Cerebellar nuclear complex (tissue), 1 donor: ENCODE measurements around the gene AHI1.

Experiments used
- DNase-seq, 2 experiments: peaks; one replicate each; lab custom pipeline; 2025; lab: John Stamatoyannopoulos, UW

Gene AHI1

DNA sequence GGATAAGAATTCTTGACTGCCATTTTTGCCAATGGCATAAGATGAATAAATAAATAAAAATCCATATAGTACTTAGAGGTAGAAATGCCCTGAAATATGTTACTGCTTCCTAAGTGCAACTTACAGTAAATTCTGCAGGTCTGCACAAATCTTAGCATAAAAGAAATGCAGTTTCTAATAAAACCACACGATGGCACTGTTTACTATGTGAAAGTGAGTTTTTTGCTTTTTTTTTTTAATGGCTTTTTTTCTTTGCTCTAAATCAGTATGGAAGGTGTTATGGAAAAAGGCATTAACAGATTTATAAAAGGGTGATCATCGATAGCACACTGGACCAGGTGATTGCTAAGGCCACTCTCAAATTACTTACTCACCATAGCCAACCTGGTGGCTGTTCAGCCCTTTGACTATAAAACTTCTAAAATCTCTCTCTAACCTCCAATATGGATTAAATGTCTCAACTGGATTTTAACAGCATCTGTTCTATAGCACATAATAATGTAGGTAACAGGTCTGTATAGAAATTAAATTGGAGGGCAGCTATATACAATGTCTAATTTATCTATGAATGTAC, 45.8 kb downstream of the AHI1 start:
- peak in 1 of 2 experiments; percentile 5 for DNase-seq

DNA sequence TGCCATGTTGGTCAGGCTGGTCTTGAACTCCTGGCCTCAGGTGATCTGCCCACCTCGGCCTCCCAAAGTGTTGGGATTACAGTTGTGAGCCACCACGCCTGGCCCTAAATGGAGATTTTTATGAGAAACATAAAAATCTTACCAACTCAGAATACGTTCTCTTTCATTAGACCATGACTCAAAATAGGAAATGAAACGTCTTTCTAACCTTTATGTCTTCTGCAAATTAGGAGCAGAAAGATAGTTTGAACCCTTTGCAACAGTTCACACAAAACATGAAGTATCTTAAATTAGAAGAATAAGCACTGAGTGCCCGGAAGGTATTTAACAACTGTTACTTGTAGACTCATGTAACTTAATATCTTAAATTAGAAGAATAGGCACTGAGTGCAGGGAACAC, 48.3 kb downstream of the AHI1 start:
- DNase-seq, result no peak

DNA sequence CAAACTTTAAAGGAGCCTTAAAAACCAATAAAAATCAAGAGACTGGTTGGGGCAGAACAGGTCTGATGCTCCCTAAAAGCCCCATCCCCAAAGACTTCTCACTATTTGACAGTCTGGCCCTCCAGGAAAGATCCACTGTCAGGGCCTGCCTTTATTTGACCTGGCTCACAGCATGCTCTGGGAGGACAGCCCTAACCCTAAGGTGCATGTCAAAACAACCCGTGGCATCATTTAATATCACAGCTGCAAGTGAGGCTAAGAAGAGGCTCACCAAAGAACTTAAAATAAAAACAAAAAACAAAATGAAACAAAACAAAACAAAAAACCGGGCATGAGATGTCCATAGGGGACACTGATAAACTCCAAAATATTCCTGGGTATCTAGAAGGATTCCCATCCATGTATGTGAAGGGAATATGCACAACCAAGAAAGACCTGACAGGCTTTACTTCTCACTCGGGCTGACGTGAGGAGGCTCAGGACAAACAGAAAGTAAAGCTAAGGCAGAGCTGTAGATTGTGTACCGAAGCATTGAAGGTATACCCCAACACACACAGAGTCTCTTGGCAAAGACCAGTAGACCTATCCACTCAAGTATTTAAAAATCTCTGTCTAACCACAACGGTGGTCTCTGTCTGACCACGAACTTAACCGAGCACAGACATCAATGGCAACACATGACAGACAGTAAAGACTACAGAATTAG, 57.3 kb downstream of the AHI1 start:
- DNase-seq, result no peak

DNA sequence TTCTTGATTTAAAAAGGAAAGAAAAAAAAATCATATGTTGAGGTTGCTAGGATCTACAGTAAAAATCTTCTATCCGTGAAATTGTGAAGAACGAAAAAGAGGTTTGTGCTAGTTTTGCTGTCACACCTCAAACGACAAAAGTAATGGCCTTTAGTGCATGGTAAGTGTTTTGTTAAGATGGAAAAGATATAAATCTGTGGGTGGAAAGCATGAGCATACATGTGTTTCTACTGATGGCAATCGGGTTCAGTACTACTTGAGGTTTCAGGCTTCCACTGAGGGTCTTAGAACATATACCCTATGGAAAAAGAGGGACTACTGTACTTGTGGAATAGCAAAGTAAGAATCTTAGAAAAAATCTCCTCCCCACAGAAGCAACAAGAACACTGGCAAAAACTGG, 58.0 kb downstream of the AHI1 start:
- no peak for DNase-seq

DNA sequence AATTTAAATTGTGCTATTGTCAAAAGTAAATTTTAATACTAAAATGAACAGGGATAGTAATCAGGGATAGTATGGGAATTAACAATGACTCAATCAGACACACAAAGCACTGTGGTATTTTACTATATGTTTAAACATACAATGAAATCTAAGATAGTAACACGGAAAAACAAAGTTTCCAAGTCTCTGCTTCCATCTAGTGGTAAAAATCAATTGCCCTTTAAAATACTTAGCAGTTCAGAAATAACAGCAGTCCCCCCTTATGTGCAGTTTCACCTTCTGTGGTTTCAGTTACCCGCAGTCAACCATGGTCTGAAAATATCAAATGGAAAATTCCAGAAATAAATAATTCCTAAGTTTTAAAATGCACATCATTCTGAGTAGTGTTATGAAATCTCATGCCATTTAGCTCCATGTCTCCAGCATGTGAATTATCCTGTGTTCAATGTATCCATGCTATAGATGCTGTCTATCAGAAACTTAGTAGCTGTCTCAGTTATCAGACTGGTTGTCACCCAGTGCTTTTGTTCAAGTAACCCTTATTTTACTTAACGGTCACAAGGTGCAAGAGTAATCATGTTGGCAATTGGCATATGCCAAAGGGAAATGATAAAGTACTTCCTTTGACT, 58.5 kb downstream of the AHI1 start:
- no peak for DNase-seq

DNA sequence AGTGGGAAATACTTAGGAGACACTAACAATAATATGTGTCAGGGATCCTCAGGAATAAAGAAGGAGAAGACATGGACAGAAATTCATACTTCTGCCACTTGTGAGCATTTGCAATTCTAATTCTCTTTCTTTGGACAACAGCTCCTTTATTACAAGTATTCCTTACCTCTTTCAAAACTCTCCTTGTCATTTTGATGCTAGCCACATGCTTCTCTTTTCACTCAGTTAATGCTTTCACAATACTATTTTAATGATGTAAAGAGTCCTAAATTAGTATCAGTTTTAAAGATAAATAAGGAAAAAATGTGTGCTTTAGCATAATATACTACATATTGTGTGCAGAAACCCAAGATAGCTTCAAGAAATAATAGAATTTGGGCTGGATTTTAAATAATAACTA, 62.5 kb downstream of the AHI1 start:
- DNase-seq, result no peak

DNA sequence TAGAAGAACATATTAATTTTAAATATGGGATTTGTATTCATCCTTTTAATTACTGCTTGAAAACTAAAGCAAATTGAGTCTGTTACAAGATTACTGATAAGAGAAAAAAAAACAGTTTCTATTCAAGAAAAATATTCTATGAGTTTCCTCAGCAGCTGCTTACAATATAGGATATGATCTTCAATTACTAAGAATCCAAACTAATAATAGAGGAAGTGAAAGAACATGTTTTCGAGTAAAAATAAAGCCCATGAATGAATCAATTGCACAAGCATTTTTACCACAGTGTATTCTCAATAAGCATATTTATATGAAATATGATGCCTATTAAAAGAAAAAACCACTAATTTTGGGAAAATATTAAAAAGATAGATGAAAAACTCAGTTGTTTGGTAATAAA, 63.4 kb downstream of the AHI1 start:
- no peak for DNase-seq

DNA sequence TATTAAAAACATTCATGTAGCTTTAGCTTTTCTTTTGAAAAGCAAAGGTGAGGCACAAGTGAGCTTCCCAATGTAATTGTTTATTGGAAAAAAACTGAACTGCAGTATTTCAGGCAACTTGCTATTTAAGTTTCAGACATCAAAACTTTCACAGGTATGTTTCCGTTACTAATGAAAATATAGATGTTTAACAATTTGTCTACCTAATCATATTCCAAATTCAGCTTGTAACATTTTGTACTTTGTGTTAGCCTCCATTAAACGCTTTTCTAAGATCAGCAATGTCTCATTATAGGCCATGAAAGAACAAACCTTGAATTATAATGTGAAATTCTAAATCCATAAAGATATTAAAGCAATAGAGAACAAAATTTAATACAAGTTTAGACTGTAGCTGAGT, 69.5 kb downstream of the AHI1 start:
- DNase-seq, result no peak

DNA sequence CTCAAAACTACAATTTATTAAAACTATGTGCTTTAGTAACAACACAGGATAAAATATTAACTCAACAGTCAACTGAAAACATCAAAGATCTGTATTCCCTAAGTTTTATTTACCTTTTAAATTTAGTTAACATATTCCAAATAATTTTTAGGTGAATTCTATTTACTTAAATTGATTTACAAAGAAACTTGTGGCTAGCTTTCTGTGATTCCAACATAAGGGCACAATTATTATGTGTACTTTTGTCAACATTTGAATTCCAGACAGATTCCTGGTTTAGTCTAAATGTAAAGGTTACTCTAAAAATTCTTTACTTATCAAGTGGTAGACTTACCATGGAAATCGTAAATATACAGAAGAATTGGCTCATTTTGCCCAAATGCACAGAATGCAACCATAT, 70.7 kb downstream of the AHI1 start:
- no peak for DNase-seq

DNA sequence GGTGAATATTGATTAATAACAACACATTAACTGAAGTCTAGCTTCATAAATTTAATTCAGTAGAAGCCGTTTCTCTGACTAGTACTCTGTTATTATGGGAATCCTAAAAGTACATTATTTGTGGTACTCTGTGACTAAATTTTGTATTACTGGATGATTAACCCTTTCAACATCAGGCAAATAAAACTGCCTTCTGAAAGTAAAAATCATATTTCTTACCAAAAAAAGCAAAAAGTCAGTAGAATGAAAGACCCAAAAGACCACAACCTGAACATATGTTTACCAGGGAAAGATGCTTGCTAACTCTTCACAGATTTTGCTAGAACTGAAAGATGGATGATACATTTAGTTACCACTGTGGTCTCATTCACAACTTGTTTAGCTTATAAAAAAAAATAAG, 73.2 kb downstream of the AHI1 start:
- no peak for DNase-seq

DNA sequence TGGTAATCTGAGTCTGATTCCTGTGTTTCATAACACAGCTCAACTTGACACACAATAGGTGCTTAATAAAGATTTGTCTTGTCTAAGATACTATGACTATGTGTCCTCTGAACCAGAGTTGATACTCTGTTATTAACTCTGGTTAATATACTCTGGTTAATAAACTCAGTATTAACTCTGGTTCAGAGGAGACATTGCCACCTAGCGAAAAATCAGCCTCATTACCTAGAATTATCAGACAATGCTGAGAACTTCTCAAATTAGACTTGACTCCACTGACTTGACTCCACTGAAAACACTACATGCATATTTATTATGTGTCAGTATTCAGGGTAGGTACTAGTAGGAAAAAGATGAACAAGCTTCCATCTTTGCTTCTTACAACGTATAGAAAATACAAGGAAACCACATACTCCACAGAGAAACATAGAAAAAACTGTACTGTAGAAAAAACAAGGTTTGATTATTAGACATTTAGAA, 73.9 kb downstream of the AHI1 start:
- no peak for DNase-seq

DNA sequence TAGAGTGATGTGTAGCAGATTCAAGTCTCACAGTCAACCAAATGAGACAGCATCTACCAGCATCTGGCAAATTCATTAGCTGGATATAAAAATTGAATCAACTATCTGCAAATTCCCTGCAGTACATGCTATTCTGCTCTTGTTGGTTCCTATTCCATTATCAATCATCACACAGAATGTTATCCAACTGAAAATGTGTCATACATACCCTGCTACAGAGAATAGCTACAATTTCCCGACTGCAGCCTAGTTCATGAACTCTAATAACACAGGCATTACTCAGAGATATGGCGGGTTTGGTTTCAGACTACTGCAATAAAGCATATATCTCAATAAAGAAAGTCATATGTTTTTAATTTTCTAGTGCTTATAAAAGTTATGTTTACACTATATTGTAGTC, 78.4 kb downstream of the AHI1 start:
- no peak for DNase-seq

DNA sequence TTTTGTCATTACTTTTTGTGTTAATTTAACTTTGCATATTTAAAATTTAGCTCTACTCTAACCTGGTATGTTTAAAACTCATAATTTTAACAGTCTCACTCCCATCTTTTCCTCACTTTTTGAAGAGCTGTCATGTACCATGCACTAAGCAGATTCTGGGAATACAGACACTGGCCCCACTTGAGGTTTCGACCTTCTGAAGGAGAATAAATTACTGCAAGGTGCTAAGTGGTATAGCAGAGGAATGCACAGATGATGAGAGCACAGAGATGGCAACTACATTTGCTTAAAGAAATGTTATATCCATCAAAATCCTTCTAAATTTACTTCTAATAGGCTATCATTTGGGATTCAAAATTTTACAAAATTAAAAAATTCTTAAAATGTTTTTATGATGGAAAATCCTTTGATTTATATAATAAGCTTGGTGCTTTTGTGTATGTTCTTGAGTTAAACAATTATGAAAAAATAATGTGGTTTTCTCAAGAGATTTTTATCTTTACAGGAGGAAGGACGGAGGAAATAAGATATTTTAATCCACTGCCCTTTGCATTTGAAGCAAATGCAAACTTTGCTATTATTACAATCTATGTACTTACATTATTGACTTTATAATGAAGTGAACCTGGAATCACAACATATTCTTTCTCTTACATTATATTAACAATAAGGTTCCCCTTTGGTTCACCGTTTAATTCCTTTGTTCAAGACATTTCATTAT, 79.3 kb downstream of the AHI1 start:
- no peak for DNase-seq

DNA sequence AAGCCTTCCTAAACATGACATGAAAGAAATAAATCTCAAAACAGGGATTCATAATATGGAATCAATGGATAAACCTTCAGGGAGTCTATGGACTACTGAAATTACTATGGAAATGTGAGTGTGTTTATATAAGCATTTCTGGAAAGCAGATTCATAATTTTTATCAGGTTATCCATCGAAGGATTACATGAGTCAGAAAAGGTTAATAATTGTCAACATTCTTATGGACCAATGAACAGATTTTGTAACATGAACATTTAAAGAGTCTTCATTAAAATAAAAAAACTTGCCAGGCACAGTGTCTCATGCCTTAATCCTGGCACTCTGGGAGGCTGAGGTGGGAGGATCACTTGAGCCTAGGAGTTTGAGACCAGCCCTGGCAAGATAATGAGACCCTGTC, 84.8 kb downstream of the AHI1 start:
- DNase-seq, result no peak

DNA sequence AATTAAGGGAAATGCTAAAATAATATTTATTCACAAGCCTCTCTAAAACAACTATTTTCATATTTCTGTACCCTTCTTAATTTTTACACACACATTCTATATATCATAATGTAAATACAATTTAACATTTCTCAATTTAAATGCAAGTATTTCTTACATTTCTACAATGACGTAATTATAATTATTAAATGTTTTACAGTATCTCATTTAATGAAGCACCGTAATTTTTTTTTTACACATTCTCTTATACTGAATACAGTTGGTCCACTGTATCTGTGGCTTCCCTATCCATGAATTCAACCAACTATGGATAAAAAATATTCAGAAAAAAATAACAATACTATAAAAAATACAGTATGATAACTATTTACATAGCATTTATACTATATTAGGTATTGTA, 85.7 kb downstream of the AHI1 start:
- no peak for DNase-seq

DNA sequence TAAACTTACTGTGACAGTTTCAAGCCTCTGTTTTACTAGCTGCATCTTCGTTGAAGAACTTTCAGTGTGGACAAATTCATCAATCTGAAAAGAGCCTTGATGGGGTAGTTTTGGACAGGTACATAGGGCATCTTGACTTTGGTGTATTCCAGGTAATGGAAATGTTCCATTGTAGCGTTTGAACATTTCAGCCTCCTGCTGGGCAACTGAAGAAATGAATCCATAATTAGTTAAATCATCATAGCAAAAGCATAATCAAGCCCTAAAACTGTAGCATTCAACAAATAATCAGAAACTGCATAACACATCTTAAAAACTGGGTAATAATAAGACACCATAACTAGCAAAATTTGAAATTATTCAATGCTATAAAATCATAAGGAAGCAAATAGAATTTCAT, 86.2 kb downstream of the AHI1 start:
- DNase-seq, result no peak

DNA sequence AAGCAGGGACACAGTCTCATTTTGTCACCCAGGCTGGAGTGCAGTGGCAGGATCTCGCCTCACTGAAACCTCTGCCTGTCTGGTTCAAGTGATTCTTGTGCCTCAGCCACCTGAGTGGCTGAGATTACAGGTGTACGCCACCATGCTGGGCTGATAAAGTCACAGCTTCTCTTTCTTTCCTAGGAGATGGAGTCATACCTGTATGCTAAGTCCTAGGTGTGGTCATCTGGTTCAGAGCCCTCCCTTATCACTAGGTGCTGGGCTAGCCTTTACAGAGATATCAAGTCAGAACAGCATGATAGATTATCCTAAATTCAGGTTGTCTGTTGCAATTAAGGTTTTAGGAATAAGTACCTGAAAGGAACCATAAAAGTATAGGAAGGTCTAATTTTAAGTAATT, 86.7 kb downstream of the AHI1 start:
- no peak for DNase-seq

DNA sequence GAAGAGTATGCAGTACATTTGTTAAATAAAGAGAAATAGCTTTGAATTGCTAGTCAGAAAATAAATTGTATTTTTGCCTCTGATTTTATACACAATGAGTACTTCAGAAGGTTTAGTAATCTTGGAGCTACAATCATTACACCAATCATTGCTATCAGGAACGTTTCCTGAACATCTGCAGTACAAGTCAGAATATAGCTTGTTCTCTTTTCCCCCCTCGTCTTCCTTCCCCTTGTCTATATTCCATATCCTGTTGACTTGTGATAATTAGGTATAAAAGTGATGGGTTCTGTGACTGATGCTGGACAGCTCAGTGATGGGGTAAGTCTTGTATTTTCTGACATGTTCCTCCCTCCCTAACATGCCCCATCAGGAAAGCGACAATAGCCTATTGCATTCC, 94.0 kb downstream of the AHI1 start:
- DNase-seq, result no peak

DNA sequence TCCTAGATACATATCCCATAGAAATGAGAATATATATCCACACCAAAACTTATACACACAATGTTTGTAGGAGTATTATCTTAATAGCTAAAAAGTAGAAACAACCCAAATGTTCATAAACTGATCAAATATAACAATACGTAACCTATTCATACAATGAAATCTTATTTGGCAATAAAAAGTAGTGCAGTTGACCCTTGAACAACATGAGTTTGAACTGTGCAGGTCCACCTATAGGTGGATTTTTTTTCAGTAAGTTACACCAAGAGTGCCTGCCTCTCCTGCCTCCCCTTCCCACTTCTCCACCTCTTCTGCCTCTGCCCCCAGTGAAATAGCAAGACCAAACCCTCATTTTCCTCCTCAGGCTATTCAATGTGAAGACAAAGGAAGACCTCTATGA, 95.2 kb downstream of the AHI1 start:
- no peak for DNase-seq

DNA sequence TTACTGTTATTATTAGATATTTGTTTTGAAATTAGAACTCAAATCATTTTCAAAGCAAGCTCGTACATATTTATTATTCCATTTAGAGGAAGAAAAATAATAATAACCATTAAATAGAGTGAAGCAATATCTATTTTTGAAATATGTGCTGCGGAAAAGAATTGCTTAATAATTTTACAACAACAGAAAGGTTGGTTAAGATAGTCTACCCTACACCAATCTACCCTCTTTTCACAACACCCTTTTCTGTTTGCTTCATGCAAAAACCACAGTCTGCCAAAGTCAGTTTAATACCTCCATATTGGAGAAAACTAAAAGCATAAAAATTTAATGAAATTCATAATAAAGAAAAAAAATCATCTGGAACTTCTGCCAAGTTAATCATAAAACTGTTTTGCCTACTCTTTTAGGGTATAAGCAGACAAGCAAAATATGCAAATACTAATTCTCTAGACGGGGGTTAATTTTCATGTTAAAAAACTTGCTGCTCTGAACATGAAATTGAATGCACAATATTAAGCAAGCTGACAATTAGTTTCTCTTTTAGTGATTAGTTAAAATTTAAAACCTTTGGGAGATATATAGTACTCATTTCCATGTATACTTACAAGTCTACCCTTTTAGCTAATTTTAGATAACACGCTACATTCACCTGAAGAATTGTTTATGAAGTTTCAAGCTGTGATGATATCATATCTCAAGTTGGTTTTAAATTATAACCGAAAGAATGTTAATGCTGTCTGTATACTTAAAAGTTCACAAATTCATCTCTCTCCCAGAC, 100.2 kb downstream of the AHI1 start:
- DNase-seq, result no peak

DNA sequence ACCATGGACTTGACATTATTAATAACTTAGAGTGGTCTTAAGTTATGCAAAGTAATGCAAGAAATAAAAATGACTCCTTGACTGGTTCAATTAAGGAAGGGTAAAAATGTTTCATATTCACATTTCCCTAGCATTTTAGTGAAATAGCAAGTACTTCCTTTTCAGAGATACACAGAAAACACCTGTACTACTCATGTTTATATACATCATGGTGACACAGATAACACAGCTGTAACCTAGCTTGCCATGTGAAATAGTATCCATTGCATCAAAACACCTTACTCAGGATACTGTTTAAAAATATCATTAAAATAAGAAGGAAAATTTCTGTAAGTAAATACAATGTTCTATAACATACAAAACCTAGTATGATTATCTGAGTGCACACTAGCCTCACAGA, 102.4 kb downstream of the AHI1 start:
- DNase-seq, result no peak

DNA sequence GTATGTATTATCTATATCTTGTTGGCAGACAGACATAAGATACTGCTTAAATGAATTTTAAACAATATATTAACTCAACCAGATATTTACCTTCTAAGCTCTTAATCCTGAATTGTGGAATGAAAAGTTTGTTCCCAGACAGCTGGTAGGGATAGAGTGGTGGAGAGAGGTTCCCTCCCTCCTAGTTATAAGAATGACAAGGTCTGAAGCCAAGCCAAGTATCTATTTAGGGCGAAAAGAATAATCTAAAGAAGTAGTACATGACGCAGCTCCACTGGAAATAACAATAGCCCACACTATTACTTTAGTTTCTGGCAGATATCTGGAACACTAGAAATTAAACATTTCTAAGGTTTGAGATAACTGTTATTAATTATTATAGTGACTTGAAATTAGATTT, 104.3 kb downstream of the AHI1 start:
- no peak for DNase-seq
